Cardiac muscle cell (in vitro differentiated cells and primary cell): Measurements from ENCODE around the gene ARL14. TPM values are rescaled to one million over a fixed set of nuclear protein-coding genes. Genes with fewer than 3 reads are reported as not detected.
A peak's percentile ranks its signal among the peaks of the same experiment; 100 is the strongest.
"Not testable (repeated sequence)": the region's sequence is repeated elsewhere in the genome, so short reads cannot be mapped to it uniquely, and the experiment has no call there.

Experiments used
- DNase-seq, 2 donors: peaks; one replicate each; pipeline versions ENCODE4 v3.0.0 to v3.0.0-alpha.2; 2010 to 2017; ENCODE audit warnings: low read depth in 1 of 2, low spot score in 1 of 2
- H3K27ac ChIP-seq: fragments of 200-600 bp; sonication (generic); 2 replicates; pipeline ENCODE4 v1.5.1; 2016
- H3K27me3 ChIP-seq: fragments of 200-600 bp; sonication (generic); 2 replicates; pipeline ENCODE4 v1.6.0; 2016; ENCODE audit warnings: control low read depth
- H3K36me3 ChIP-seq: fragments of 200-600 bp; sonication (generic); 2 replicates; pipeline ENCODE4 v1.5.1; 2016; ENCODE audit warnings: control low read depth
- H3K4me1 ChIP-seq: fragments of 200-600 bp; sonication (generic); 2 replicates; pipeline ENCODE4 v1.8.1; 2017; ENCODE audit warnings: low read depth, mild to moderate bottlenecking, mixed run types
- H3K4me3 ChIP-seq: fragments of 200-600 bp; sonication (generic); 2 replicates; pipeline ENCODE4 v1.5.1; 2016; ENCODE audit warnings: mild to moderate bottlenecking
- H3K9me3 ChIP-seq: fragments of 200-600 bp; sonication (generic); 2 replicates; pipeline ENCODE4 v1.5.1; 2017; ENCODE audit warnings: low read depth, mild to moderate bottlenecking, control low read depth
- CTCF ChIP-seq: IDR thresholded peaks from 2 replicates; pipeline ENCODE4 v1.5.1; 2012; ENCODE audit warnings: low read depth, mild to moderate bottlenecking, low read length
- polyA plus RNA-seq: library from polyadenylated mRNA; unstranded; fragments of >200 nt; fragmentation: Nextera tagmentation; extraction: Ambion mirVana; gene quantifications from 2 replicates; pipeline ENCODE4 v1.2.1, GENCODE V29; 2016
- total RNA-seq: library from RNA; depleted of rRNA; stranded (reverse); fragments of >200 nt; gene quantifications from 2 replicates; pipeline ENCODE4 v1.2.3, GENCODE V29; 2016

Gene ARL14
- total and polyA plus RNA-seq, 2 experiments from 2014 or later: not detected

- no peak for TF ChIP-seq CTCF
- no peaks in the 10 kb centered on the region for H3K9me3 ChIP-seq
- DNase-seq: no peak
- H3K4me3 ChIP-seq: no peak overlapping the region
- no peaks in the 10 kb centered on the region for H3K36me3 ChIP-seq
- no peaks in the 10 kb centered on the region for H3K27me3 ChIP-seq
- H3K4me1 ChIP-seq: peaks cover 12% of the 10 kb centered on the region
- no peak overlapping the region for H3K27ac ChIP-seq
These were observed 24.5 kb downstream of the ARL14 start for GRCh38 chr3:160701490-160701889.

- no peak for TF ChIP-seq CTCF
- Histone ChIP-seq H3K36me3 (no peaks in the 10 kb centered on the region), H3K4me3 (no peak overlapping the region), H3K9me3 (no peaks in the 10 kb centered on the region), H3K4me1 (peaks cover 12% of the 10 kb centered on the region), H3K27me3 (no peaks in the 10 kb centered on the region), H3K27ac (no peak overlapping the region)
- no peak for DNase-seq
These were observed 25.3 kb downstream of the ARL14 start for GRCh38 chr3:160702290-160702689.

- H3K4me3 ChIP-seq: no peak overlapping the region
- H3K27me3 ChIP-seq: no peaks in the 10 kb centered on the region
- H3K4me1 ChIP-seq: no peaks in the 10 kb centered on the region
- H3K36me3 ChIP-seq: no peaks in the 10 kb centered on the region
- no peak for DNase-seq
- H3K27ac ChIP-seq: no peak overlapping the region
- TF ChIP-seq CTCF: no peak
- H3K9me3 ChIP-seq: no peaks in the 10 kb centered on the region
These were observed 27.0 kb downstream of the ARL14 start for GRCh38 chr3:160703974-160704373.

GRCh38 chr3:160707187-160707794 lies 30.3 kb downstream of the ARL14 start:
- Histone ChIP-seq H3K4me3 (no peak overlapping the region), H3K36me3 (no peaks in the 10 kb centered on the region), H3K27me3 (no peaks in the 10 kb centered on the region), H3K4me1 (no peaks in the 10 kb centered on the region), H3K27ac (no peak overlapping the region), H3K9me3 (no peaks in the 10 kb centered on the region)
- TF ChIP-seq CTCF: peak; percentile 53
- DNase-seq: peak; percentile 65 to 73

GRCh38 chr3:160709477-160710182 lies 32.7 kb downstream of the ARL14 start:
- no peak for DNase-seq
- Histone ChIP-seq H3K36me3 (no peaks in the 10 kb centered on the region), H3K27me3 (no peaks in the 10 kb centered on the region), H3K4me3 (no peak overlapping the region), H3K4me1 (no peaks in the 10 kb centered on the region), H3K9me3 (no peaks in the 10 kb centered on the region), H3K27ac (no peak overlapping the region)
- no peak for TF ChIP-seq CTCF

GRCh38 chr3:160713144-160713543 lies 36.2 kb downstream of the ARL14 start:
- not testable (repeated sequence) for H3K36me3 ChIP-seq, H3K27me3 ChIP-seq, H3K27ac ChIP-seq, DNase-seq, H3K4me3 ChIP-seq, H3K9me3 ChIP-seq, H3K4me1 ChIP-seq
